ENCODE results near the gene CAMK1D.
A peak's percentile ranks its signal among the peaks of the same experiment; 100 is the strongest.
"Not testable (repeated sequence)": the region's sequence is repeated elsewhere in the genome, so short reads cannot be mapped to it uniquely, and the experiment has no call there.

Gene CAMK1D

GRCh38 chr10:12529976-12530375, 180.6 kb downstream of the CAMK1D start:
- DNase-seq: no peak

DNA sequence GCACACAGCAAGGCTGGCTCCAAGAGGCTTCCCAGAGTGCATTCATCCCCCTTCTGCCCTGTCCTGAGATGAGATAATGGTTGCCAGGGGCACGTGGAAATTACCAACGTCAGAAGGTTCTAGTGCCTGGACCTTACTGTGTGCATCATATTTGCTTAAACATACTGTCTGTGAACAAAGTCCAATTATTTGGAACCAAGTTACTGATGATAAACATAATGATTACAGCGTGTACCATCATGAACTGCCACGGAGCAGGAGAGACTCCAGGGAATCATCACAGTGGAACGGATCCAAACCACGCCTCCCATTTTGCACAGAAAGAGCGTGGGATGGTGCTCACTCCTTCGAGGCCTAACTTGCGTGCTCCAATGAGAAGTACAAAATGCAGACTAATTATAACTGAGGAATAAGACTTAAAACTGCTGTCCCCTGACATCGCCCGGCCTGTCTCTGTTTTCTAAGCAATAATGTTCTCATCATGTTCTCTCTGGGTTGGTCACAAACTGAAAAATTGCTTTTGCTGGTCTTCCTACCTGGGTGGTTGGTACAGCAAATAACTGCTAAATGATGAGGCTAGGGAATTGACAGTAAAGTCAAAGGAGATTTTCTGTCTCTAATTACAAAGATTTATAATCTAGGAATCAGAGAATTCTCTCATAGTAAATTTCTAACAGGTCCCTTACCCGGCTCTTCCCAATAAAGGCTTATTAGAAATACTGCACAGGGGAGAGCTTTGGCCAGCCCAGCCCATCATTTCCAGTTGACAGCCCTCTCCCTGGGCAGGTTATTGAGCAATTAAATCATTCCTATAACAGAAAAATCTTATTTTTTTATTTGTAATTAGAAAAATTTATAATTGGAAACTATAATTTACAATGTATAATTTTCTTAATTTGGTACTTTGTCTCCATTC, 182.2 kb downstream of the CAMK1D start:
- DNase-seq: no peak

GRCh38 chr10:12533151-12533550, 183.8 kb downstream of the CAMK1D start:
- DNase-seq: no peak

GRCh38 chr10:12533723-12534122, 184.4 kb downstream of the CAMK1D start:
- DNase-seq: no peak

GRCh38 chr10:12534824-12535223, 185.5 kb downstream of the CAMK1D start:
- no peak for DNase-seq

GRCh38 chr10:12535656-12536055, 186.3 kb downstream of the CAMK1D start:
- no peak for DNase-seq

DNA sequence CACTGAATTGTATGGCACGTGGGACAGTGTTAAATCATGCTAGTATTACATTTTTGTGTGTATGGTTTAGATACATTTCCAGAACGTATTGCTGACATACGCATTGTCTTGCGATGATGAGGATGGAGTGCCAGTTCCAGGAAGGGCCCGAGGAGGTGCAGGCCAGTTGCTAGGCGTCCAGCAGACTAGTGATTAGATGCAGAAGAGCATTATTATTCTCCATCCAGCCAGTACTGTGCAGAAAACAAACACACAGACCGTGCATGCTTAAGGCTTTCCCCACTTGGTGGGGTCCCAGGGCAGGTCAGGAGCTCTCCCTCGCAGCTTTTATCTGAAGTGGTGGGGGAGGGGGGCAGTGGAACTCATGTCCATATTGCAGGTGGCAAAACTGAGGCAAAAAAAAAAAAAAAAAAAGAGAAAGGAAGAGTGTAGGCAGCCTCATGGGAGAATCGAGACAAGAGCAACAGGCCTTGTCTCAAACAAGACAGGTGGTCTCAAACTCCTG, 189.2 kb downstream of the CAMK1D start:
- DNase-seq: no peak

DNA sequence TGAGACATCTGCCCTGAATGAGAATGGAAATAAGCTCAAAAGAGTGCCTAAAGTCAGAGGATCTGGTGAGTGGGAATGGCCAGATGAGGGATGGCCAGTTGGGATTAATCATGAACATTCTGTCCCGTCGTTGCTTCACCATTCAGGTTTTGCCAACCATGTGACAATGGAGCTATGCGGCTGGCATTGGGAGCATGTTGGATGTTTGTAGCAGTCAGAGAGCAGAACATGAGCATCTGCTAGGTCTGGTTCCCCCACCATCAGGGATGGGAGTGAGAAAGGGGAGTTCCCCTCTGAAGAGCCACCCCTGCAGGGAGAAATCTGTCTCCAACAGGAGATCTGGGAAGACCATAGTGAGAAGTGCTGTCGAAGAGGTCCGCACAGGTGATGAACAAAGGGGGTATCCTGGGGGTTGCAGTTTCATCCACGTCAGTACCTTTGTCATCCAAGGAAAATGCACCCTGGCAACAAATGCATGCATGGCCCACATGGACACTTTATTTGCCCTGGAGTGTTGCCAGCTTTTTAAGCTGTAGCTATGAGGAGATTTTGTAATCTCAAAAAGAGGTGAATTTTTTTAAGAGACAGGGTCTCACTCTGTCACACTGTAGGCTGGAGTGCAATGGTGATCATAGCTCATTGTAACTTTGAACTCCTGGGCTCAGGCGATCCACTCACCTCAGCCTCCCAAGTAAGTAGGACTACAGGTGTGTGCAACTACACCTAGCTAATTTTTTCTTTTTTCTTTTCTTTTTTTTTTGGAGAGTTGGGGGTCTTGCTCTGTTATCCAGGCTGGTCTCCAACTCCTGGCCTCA, 190.2 kb downstream of the CAMK1D start:
- no peak for DNase-seq

DNA sequence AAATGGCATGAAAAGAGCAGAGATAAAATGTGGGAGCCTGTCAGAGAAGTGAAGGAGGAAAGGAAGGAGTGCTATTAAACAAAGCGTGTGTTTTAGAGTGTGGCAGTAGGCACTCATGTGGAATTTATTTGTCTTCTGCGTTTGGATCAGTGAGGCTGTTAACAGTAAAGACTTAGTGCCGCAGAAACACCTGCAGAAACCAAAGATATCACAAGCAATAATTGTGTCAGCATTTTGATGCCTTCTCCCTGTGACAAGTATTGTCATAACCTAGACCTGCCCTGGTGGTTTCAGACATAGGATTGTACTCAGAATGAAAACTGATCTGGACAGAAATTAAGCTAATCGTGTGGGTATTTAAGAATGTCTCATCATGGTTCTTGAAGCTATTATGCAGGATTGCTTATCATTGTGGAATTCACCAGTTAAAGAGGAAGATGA, 191.0 kb downstream of the CAMK1D start:
- DNase-seq: peak; percentile 48

DNA sequence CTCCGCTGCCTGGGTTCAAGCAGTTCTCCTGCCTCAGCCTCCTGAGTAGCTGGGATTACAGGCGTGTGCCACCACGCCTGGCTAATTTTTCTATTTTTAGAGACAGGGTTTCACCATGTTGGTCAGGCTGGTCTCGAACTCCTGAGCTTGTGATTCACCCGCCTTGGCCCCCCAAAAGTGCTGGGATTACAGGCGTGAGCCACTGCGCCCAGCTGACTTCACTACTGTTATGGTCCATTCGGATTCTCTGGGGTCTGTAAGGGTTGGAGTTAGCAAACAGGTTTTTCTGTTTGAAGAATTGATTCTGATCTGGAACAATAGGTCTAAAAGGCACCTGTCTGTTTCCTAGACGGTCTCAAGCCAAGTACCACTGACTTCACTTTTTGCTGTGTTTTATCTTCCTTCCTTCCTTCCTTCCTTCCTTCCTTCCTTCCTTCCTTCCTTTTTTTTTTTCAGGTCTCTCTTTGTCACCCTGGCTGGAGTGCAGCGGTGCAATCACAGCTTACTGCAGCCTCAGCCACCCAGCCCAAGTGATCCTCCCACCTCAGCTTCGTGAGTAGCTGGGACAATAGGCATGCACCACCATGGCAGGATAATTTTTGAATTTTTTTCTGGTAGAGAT, 192.2 kb downstream of the CAMK1D start:
- no peak for DNase-seq

- no peak for DNase-seq
Measured at GRCh38 chr10:12542133-12542670, 192.9 kb downstream of the CAMK1D start.

GRCh38 chr10:12543589-12543988, 194.2 kb downstream of the CAMK1D start:
- no peak for DNase-seq

DNA sequence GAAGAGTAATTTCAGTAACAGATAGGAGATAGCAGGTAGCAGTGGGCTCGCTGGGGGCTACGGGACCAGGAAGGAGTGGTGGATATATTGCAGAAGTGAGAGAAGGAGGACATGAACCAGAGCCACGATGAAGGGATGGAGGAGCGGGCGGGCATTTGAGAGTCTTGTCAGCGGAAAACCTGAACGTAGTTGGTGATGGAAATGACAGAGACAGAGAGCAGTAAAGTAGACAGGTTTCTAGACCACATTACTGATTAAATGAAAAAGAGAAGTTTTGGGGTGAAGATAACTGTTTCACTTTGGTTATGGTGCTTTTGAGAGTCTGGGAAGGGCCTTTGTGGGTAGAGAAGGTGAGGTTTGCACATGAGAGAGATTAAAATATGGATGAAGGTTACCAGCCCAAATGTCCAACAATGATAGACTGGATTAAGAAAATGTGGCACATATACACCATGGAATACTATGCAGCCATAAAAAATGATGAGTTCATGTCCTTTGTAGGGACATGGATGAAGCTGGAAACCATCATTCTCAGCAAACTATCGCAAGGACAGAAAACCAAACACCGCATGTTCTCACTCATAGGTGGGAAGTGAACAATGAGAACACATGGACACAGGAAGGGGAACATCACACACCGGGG, 196.9 kb downstream of the CAMK1D start:
- DNase-seq: not testable (repeated sequence)

- DNase-seq: no peak
Measured at GRCh38 chr10:12547301-12547771, 198.0 kb downstream of the CAMK1D start.

GRCh38 chr10:12549297-12549696, 199.9 kb downstream of the CAMK1D start:
- DNase-seq: no peak

DNA sequence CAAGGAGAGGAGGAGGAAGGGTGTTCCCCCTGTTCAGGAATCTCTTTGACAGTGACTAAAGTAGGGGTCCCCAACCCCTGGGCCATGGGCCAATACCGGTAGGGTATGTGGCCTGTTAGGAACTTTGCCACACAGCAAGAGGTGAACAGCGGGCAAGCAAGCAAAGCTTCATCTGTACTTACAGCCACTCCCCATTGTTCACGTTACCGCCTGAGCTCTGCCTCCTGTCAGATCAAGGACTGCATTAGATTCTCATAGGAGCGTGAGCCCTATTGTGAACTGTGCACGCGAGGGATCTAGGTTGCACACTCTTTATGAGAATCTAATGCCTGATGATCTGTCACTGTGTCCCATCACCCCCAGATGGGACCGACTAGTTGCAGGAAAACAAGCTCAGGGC, 201.6 kb downstream of the CAMK1D start:
- no peak for DNase-seq

DNA sequence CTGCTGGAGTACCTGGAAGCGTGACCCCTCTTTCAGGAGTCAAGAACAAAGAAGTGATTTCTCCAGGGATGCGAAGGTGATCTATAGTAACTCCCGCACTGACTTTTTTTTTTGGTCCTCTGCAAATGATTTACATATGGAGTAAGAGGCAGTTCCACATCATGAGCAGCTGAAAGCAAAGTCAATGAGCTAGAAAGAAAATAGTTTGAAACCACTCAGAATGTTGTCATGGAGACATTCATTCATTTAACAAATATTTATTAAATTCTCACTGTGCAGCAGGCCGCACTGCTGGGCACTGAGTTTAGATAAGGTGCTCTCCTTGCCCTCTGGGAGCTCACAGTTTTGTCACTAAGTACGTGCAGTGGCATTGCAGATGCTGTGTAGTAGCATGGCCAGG, 206.7 kb downstream of the CAMK1D start:
- peak; percentile 1 for DNase-seq

- DNase-seq: no peak
Measured at GRCh38 chr10:12559578-12560178, 210.3 kb downstream of the CAMK1D start.

DNA sequence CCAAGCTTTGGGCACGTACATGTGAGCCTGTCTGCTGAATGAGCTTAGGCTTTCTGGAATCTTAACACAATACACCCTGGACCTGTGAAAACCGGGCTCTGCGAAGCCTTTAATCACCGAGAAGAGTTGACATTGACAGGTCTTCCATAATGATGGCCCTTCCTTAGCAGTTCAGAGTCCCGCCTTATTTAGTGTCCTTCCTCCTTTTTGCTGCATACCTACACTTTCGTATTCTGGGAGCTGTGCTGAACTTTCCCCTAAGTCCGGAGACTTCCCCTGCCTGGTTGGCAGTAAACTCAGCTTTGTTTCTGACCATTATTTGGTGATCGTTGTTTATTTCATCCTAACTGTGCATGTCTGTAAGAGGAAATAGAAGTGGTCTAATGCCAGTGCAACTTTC, 212.0 kb downstream of the CAMK1D start:
- DNase-seq: no peak

DNA sequence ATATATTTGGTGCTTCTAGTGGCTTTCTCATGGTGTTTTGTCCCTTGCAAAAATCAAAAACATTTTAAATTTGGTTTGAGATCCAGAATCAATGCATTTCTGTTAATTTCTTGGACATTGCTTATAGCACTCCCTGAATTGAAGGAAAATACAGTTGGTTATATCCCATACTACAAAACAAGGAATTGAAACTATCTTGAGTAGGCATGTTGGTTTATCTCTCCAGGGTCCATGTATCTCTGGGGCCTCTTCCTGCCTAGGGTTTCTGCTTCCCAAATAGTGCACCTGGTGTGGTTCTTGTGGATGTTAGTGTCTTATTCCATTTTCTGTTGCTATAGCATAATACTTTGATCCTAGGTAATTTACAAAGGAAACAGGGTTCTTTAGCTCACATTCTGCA, 212.4 kb downstream of the CAMK1D start:
- DNase-seq: no peak

DNA sequence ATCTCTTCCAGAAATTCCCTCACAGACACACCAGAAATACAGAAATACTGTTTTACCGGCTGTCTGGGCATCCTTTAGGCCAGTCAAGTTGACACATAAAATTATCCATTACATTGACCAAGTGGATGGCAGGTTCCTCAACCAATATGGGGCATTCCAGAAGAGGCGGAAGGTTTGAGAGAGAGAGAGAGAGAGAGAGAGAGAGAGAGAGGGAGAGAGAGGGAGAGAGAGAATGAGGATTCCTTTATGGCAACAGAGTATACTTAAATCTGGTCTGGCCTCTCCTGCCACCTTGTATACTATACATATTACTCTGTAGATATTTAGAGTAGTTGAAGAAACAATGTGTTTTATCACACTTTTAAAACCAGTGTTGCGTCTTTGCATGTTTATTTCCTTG, 214.1 kb downstream of the CAMK1D start:
- DNase-seq: no peak

GRCh38 chr10:12564173-12564572, 214.8 kb downstream of the CAMK1D start:
- peak; percentile 43 for DNase-seq

All from fibroblast of skin of scalp (primary cell).